ENCODE results near the gene SIGLEC5. TPM values are rescaled to one million over a fixed set of nuclear protein-coding genes. Genes with fewer than 3 reads are reported as not detected.

The SIGLEC5 gene
- total RNA-seq, 1 donor from 2014 or later, result not detected

DNA sequence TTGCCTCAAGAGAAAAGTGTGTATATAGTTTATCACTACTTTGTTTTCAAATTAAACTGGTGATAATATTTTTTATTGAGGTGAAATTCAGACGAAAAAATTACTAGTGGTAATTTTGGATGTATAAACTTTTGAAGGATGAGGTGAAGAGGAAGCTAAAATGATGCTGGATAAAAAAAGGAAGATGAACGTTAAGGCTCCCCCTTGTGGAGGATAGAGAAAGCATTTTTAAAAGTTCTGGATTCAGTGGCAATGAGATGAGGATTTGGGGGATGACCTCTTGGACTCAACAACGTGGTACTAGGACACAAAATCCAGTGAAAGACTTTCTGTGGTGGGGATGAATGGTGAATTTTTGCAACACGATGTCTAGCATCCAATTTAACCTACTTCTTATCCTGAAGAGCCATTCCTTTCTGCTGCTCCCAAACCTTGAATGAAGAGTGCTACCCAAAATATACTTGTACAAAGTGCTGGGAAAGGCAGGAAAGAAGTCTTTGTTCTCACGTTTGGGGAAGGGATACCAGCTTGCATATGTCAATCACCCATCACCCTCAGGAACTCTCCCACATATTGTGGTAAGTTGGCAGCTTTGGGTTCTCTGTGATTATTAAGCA is 7.3 kb upstream of the SIGLEC5 start:
- H3K4me2 ChIP-seq (ENCODE audit: low read length), result no peak overlapping the region
- H3K27me3 ChIP-seq (ENCODE audit: insufficient read depth, low read length), result no peaks in the 10 kb centered on the region
- Mint-ChIP-seq H3K27ac (ENCODE audit: unreplicated experiment) (no peak overlapping the region), H3K27me3 (ENCODE audit: low read depth, unreplicated experiment) (no peaks in the 10 kb centered on the region), H3K4me3 (ENCODE audit: unreplicated experiment) (no peak overlapping the region), H3K4me1 (ENCODE audit: low read depth, unreplicated experiment) (no peaks in the 10 kb centered on the region), H3K36me3 (ENCODE audit: low read depth, unreplicated experiment) (no peaks in the 10 kb centered on the region), H3K9me3 (ENCODE audit: unreplicated experiment) (no peaks in the 10 kb centered on the region)
- H4K20me1 ChIP-seq (ENCODE audit: insufficient read depth, low read length), result no peaks in the 10 kb centered on the region
- FAIRE-seq, result no peak
- H3K9ac ChIP-seq (ENCODE audit: low read length), result no peak overlapping the region
- peaks cover 2% of the 10 kb centered on the region for H3K9me3 ChIP-seq (ENCODE audit: insufficient read depth, low read depth, low read length)
- H3K4me1 ChIP-seq (ENCODE audit: insufficient read depth, low read length), result no peaks in the 10 kb centered on the region
- H3K4me3 ChIP-seq (ENCODE audit: insufficient read depth, low read depth, low read length), result no peak overlapping the region
- no peak for DNase-seq (ENCODE audit: low read depth)
- H3K27ac ChIP-seq (ENCODE audit: low read depth, low read length), result no peak overlapping the region
- H2AFZ ChIP-seq (ENCODE audit: low read depth, low read length), result no peak overlapping the region
- H3K79me2 ChIP-seq (ENCODE audit: insufficient read depth, low read length), result no peaks in the 10 kb centered on the region
- H3K36me3 ChIP-seq (ENCODE audit: insufficient read depth, low read length), result no peaks in the 10 kb centered on the region
- TF ChIP-seq, protein P1, sequence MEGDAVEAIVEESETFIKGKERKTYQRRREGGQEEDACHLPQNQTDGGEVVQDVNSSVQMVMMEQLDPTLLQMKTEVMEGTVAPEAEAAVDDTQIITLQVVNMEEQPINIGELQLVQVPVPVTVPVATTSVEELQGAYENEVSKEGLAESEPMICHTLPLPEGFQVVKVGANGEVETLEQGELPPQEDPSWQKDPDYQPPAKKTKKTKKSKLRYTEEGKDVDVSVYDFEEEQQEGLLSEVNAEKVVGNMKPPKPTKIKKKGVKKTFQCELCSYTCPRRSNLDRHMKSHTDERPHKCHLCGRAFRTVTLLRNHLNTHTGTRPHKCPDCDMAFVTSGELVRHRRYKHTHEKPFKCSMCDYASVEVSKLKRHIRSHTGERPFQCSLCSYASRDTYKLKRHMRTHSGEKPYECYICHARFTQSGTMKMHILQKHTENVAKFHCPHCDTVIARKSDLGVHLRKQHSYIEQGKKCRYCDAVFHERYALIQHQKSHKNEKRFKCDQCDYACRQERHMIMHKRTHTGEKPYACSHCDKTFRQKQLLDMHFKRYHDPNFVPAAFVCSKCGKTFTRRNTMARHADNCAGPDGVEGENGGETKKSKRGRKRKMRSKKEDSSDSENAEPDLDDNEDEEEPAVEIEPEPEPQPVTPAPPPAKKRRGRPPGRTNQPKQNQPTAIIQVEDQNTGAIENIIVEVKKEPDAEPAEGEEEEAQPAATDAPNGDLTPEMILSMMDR (IDR thresholded peaks at IDR 0.05; ENCODE audit: insufficient read depth, low read depth, low read length), result peak; percentile 32
- no peak for TF ChIP-seq EZH2 (IDR thresholded peaks at IDR 0.05; ENCODE audit: insufficient read depth, low read length)

DNA sequence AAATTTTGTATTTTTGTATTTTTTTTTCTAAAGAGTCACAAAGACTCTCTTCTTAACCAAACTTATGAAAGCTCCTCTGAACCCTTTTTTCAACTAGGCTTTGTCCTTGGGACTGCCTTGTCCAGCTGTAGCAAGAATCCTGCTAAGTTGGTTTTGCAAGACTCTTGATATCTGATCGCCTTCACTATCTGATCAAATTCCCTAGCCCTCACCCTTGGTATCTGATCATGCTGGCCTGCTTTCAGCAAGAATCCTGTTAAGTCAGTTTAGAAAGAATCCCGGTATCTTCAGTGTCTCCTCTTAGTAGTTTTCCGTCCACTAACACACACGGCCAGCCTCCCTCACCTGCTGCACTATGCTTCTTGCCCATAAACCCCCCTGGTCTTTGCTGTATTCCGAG is 1.9 kb upstream of the SIGLEC5 start:
- Histone ChIP-seq H3K27ac (ENCODE audit: low read depth, low read length) (no peak overlapping the region), H3K4me3 (ENCODE audit: insufficient read depth, low read depth, low read length) (no peak overlapping the region), H3K4me1 (ENCODE audit: insufficient read depth, low read length) (no peaks in the 10 kb centered on the region), H4K20me1 (ENCODE audit: insufficient read depth, low read length) (no peaks in the 10 kb centered on the region), H3K27me3 (ENCODE audit: insufficient read depth, low read length) (no peaks in the 10 kb centered on the region), H3K79me2 (ENCODE audit: insufficient read depth, low read length) (no peaks in the 10 kb centered on the region), H2AFZ (ENCODE audit: low read depth, low read length) (no peak overlapping the region), H3K9ac (ENCODE audit: low read length) (no peak overlapping the region), H3K4me2 (ENCODE audit: low read length) (no peak overlapping the region), H3K9me3 (ENCODE audit: insufficient read depth, low read depth, low read length) (peaks cover 8% of the 10 kb centered on the region), H3K36me3 (ENCODE audit: insufficient read depth, low read length) (no peaks in the 10 kb centered on the region)
- no peaks in the 10 kb centered on the region for H3K4me1 Mint-ChIP-seq (ENCODE audit: low read depth, unreplicated experiment)
- H3K4me3 Mint-ChIP-seq (ENCODE audit: unreplicated experiment), result no peak overlapping the region
- peaks cover 8% of the 10 kb centered on the region for H3K9me3 Mint-ChIP-seq (ENCODE audit: unreplicated experiment)
- H3K27ac Mint-ChIP-seq (ENCODE audit: unreplicated experiment), result no peak overlapping the region
- no peaks in the 10 kb centered on the region for H3K27me3 Mint-ChIP-seq (ENCODE audit: low read depth, unreplicated experiment)
- no peak for TF ChIP-seq EZH2 (IDR thresholded peaks at IDR 0.05; ENCODE audit: insufficient read depth, low read length)
- TF ChIP-seq, protein P1 (IDR thresholded peaks at IDR 0.05; ENCODE audit: insufficient read depth, low read depth, low read length), result no peak
- DNase-seq (ENCODE audit: low read depth) (no peak), FAIRE-seq (no peak)
- no peaks in the 10 kb centered on the region for H3K36me3 Mint-ChIP-seq (ENCODE audit: low read depth, unreplicated experiment)

DNA sequence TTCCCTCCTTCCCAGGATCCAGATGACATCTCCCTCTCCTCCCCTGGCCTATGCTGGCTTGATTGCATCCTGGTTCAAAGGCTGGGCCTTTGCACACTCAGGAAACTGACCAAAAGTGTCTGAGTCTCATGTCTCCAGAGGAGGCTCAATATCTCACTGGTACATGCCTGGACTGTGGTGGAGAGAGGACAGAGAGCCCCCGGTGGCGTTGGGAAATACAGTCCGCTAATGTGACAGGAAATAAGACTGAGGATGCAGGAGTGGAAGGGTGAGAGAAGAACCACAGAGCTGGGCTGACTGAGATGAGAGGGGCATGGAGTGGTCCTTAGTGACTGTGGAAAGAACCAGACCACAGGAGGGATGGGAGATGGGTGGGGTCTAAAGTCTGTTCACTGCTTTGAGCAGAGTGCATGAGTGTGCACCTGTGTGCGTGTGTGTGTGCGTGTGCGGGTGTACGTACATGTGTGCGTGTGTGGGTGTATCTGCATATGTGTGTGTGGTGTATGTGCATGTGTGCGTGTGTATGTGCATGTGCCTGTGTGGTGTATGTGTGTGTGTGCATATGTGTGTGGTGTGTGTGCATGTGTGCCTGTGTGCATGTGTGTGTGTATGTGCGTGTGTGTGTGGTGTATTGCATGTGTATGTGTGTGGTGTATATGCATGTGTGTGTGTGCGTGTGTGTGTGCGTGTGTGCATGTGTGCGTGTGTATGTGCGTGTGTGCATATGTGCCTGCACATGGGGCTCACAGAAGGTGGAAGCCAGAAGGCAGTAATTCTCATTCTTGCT is 1.9 kb downstream of the SIGLEC5 start:
- Mint-ChIP-seq H3K9me3 (ENCODE audit: unreplicated experiment) (peaks cover 17% of the 10 kb centered on the region), H3K27ac (ENCODE audit: unreplicated experiment) (no peak overlapping the region), H3K4me3 (ENCODE audit: unreplicated experiment) (no peak overlapping the region), H3K4me1 (ENCODE audit: low read depth, unreplicated experiment) (no peaks in the 10 kb centered on the region), H3K36me3 (ENCODE audit: low read depth, unreplicated experiment) (no peaks in the 10 kb centered on the region), H3K27me3 (ENCODE audit: low read depth, unreplicated experiment) (peaks cover 4% of the 10 kb centered on the region)
- no peak overlapping the region for H3K4me3 ChIP-seq (ENCODE audit: insufficient read depth, low read depth, low read length)
- H3K4me1 ChIP-seq (ENCODE audit: insufficient read depth, low read length), result no peaks in the 10 kb centered on the region
- no peak for FAIRE-seq
- no peak for DNase-seq (ENCODE audit: low read depth)
- H3K9ac ChIP-seq (ENCODE audit: low read length), result no peak overlapping the region
- no peak overlapping the region for H2AFZ ChIP-seq (ENCODE audit: low read depth, low read length)
- no peaks in the 10 kb centered on the region for H4K20me1 ChIP-seq (ENCODE audit: insufficient read depth, low read length)
- H3K27me3 ChIP-seq (ENCODE audit: insufficient read depth, low read length), result no peaks in the 10 kb centered on the region
- peaks cover 6% of the 10 kb centered on the region for H3K9me3 ChIP-seq (ENCODE audit: insufficient read depth, low read depth, low read length)
- no peaks in the 10 kb centered on the region for H3K79me2 ChIP-seq (ENCODE audit: insufficient read depth, low read length)
- no peak overlapping the region for H3K27ac ChIP-seq (ENCODE audit: low read depth, low read length)
- H3K36me3 ChIP-seq (ENCODE audit: insufficient read depth, low read length), result no peaks in the 10 kb centered on the region
- no peak for TF ChIP-seq EZH2 (IDR thresholded peaks at IDR 0.05; ENCODE audit: insufficient read depth, low read length)
- TF ChIP-seq, protein P1 (IDR thresholded peaks at IDR 0.05; ENCODE audit: insufficient read depth, low read depth, low read length), result no peak
- no peak overlapping the region for H3K4me2 ChIP-seq (ENCODE audit: low read length)
